Measurements from ENCODE around the gene MED27.

Gene MED27

GRCh38 chr9:131912671-131913070 lies 167.0 kb downstream of the MED27 start:
- no peak for DNase-seq

GRCh38 chr9:131912069-131912468 lies 167.6 kb downstream of the MED27 start:
- no peak for DNase-seq

GRCh38 chr9:131910572-131910971 lies 169.1 kb downstream of the MED27 start:
- no peak for DNase-seq

GRCh38 chr9:131905144-131905543 lies 174.5 kb downstream of the MED27 start:
- DNase-seq = no peak

- no peak for DNase-seq
Observed at GRCh38 chr9:131899296-131900228, 180.1 kb downstream of the MED27 start.

GRCh38 chr9:131892902-131893500 lies 186.7 kb downstream of the MED27 start:
- no peak for DNase-seq

- no peak for DNase-seq
Observed at GRCh38 chr9:131892162-131892707, 187.4 kb downstream of the MED27 start.

- DNase-seq = no peak
Observed at GRCh38 chr9:131891598-131891997, 188.1 kb downstream of the MED27 start.

GRCh38 chr9:131889437-131890251 lies 190.0 kb downstream of the MED27 start:
- DNase-seq = no peak

- DNase-seq = no peak
Observed at GRCh38 chr9:131888923-131889322, 190.7 kb downstream of the MED27 start.

GRCh38 chr9:131887680-131888079 lies 192.0 kb downstream of the MED27 start:
- no peak for DNase-seq

GRCh38 chr9:131886826-131887225 lies 192.8 kb downstream of the MED27 start:
- no peak for DNase-seq

- DNase-seq = no peak
Observed at GRCh38 chr9:131885144-131885609, 194.5 kb downstream of the MED27 start.

- no peak for DNase-seq
Observed at GRCh38 chr9:131884222-131884621, 195.4 kb downstream of the MED27 start.

GRCh38 chr9:131880833-131881583 lies 198.7 kb downstream of the MED27 start:
- no peak for DNase-seq

GRCh38 chr9:131879911-131880290 lies 199.8 kb downstream of the MED27 start:
- DNase-seq = no peak

GRCh38 chr9:131879181-131879910 lies 200.3 kb downstream of the MED27 start:
- no peak for DNase-seq

GRCh38 chr9:131876486-131876885 lies 203.2 kb downstream of the MED27 start:
- no peak for DNase-seq

- no peak for DNase-seq
Observed at GRCh38 chr9:131875828-131876485, 203.7 kb downstream of the MED27 start.

- no peak for DNase-seq
Observed at GRCh38 chr9:131874916-131875670, 204.6 kb downstream of the MED27 start.
